Activated gamma-delta T cell treated with anti-CD3 and anti-CD28 coated beads, Interleukin-2, amount 50 U/mL, for 16 hours (primary cell): ENCODE data around the gene CDCA3.
A peak's percentile ranks its signal among the peaks of the same experiment; 100 is the strongest.
"Not testable (repeated sequence)": the region's sequence is repeated elsewhere in the genome, so short reads cannot be mapped to it uniquely, and the experiment has no call there.

Source experiments
- DNase-seq: peaks from one replicate; pipeline ENCODE4 v3.0.0-alpha.2; 2020; ENCODE audit warnings: low read depth

CDCA3 gene

DNA sequence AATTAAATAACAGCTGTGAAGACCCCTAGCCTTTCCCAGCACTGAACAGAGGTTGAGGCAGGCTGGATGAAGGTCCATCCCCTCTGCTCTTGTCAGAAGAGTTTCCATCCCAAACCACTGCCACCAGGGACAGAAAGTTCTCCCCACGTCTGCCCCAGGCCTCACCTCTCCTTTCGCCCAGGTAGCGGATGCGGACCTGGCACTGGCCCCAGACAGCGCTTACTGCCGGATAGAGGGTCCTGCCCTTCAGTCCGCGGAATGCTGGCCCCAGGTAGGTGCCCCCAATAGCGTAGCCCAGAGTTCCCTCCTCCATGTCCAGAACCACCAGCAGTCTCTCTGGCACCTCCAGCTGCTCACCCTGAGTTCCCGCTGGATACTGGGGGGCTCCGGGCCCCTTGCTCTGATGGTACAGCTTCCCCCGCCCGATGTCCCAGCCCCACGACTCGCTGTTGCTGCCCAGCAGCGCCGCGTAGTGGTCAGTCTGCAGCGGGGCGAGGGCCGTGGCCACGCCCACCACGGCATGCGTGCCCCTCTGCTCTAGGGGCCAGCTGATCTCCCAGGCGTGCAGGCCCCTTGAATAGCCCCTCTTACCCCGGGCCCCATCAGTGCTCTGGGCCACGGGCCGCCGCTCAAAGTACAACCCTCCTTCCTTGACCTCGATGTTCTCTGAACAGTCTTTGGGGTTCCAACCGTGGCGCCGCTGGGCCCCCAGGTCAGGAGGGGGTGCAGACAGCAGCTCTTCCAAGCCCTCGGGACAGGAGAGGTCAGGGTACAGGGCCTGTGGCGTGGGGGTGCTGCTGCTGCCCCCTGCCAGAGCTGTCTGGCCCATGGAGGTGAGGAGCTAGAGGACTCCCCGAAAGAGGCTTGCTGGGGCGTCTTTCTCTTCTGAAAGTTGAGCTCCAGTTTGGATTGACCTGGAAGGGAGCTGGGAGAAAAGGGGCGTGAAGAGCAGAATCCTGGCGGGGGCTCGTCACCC, 21.3 kb upstream of the CDCA3 start:
- DNase-seq = peak; percentile 71

DNA sequence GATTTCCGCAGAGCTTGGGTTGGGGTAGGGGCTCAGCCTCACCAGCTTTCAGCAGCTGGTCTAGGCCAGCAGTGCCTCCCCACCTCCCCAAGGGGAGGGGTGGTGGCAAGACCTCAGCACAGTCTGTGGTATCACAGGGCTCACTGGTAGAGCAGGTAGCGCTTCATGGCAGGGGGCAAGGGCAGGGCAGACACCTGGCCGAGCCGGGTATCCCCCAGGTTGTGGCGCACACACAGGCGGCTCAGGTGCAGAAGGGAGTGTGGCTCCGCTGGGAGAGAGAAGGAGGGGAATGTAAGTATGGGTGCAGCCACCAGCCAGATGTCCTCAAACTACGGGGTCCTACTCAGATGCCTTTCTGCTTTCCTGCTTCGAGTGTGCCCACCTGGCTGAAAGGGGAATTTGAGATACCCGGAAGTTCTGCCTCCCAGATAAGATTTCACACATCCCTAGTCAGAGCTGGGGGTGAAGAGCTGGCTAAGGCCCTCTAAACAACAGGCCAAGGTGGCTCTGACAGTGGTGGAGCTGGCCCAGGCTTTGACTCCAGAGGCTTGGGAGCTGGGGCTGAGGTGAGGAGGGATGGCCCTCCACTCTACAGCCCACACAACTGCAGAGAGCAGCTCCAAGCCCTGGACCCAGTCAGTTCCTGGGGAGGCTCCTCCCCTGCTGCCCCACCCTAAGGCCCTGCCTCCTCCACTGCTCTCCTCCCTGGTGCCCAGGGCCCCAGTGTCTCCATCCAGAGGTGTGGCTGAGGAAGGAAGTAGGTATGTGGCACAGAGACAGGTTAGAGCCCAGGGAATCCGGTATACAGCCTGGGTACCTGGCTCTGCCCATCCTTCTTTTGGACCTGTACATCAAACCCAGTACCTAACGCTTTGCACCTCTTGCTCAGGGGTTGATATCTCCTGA, 20.2 kb upstream of the CDCA3 start:
- DNase-seq = no peak

DNA sequence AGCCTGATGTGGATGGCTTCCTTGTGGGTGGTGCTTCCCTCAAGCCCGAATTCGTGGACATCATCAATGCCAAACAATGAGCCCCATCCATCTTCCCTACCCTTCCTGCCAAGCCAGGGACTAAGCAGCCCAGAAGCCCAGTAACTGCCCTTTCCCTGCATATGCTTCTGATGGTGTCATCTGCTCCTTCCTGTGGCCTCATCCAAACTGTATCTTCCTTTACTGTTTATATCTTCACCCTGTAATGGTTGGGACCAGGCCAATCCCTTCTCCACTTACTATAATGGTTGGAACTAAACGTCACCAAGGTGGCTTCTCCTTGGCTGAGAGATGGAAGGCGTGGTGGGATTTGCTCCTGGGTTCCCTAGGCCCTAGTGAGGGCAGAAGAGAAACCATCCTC, 19.2 kb upstream of the CDCA3 start:
- not testable (repeated sequence) for DNase-seq

DNA sequence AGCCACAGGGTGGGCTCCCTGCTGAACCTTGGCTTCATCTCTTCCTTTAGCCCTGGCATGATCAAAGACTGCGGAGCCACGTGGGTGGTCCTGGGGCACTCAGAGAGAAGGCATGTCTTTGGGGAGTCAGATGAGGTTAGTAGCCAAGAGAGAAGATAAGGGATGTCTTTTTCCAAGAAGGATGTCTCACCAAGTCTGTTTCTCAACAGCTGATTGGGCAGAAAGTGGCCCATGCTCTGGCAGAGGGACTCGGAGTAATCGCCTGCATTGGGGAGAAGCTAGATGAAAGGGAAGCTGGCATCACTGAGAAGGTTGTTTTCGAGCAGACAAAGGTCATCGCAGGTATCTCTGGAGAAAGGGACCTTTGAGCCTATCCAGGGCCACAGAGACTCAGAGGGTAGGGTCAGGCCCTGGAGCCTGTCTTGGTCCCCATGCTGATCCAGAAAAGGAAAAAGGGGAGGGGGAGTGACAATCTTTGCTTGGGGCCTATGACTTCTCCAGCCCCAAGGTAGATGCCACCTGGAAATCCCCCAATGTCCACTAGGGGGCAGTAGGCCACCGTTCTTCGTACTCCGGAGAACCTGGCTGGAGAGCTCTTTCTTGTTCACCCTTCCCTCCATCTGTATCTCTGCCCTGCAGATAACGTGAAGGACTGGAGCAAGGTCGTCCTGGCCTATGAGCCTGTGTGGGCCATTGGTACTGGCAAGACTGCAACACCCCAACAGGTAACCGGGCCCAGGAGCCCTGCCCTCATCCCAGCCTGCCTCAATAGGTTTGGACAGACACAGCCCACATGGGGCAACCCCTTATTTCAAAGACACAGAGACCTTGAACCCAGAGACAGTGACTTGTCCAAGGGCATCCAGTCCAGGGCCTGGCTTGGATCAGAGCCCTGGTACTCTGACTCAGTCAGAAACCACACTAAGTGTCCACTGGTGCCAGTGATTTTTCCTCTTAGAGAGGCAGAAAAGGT, 18.2 kb upstream of the CDCA3 start:
- DNase-seq = peak; percentile 80

DNA sequence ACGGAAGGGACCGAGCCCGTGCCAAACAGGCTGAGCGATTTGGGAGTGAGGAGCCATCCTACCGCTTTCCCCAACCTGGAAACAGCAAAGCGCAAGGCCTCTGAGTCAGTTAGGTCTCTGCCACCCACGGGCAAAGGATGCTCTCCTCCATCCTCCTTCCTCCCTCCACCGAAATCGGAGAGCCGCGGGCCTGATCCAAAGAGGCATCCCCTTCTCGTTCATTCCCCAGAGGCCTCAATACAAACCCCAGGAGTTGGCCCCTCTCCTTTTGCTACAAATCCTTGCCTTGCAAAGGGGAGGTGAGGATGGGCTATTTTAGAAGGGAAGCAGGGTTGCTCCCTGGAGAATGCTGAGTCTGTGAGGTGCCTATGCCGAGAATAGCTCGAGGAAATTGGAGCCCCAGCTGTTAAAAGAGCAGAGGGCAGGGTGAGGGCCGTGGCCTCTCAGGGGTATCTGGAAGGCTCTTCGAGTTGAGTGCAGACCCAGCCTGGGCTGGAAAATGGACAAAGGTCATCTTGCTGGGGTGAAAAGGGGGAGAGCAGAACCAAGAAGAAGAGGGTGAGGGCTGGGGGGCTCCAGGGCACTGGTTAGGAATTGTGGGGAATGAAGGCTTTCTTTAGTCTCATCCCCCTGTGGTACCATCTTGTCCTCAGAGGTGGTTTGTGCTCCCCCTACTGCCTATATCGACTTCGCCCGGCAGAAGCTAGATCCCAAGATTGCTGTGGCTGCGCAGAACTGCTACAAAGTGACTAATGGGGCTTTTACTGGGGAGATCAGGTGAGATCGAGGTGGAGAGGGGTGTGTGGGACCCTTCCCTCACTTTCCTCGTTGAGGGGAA, 17.3 kb upstream of the CDCA3 start:
- DNase-seq = no peak

DNA sequence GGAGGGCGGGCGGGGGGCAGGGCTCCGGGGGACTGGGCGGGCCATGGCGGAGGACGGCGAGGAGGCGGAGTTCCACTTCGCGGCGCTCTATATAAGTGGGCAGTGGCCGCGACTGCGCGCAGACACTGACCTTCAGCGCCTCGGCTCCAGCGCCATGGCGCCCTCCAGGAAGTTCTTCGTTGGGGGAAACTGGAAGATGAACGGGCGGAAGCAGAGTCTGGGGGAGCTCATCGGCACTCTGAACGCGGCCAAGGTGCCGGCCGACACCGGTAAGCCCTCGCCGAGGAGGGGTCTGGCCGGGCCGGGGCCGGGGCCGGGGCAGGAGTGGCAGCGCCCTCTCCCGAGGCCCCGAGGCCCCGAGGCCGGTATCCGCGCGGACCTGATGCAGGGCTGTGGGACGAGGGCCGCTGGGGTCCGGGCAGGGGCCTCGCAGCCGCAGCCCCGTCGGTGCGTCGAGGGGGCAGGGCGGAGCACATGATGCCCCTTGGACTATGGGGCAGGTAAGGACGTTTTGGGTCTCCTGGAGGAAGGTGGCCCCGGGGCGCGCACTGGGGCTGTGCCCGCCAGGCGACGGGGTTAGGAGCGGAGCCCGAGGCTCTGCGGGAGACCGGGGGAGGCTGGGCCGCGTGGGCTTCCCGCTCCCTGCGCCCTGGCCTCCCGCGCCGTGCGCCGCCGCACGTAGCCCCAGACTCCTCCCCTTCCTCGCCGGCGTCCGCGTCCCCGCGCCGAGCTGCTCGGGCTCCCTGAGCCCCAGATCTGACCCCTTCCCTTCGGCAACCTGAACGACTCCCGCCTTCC, 16.5 kb upstream of the CDCA3 start, which contains the start of gene TPI1:
Gene TPI1 (plus strand): TSS at position 119 of the 798 bp plus-strand sequence. CDS start 36 bp downstream, at position 155.
- DNase-seq = peak; percentile 60

DNA sequence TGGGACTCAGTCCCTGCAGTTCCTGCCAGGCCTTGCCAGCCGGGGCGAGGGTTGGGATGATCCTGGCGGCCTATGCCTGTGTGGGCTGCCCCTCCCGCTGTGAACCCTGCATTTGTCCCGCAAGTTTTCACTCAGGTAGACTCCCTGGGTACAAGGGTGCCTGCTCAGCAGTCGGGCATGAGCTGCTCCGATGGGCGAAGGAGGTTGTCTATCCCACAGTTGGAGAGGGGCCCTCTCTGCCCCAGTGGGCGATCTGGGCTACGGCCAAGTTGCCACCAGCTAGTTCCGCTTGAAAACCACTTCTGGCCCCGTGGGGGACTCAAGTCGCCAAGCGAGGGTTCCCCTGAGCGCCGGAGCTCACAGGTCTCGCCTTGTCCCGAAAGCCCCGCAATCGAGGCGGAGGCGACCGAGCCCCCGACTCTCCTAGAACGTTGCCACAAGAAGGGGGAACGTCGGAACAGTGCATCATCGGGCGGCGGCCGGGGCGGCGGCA, 15.9 kb upstream of the CDCA3 start:
- no peak for DNase-seq

DNA sequence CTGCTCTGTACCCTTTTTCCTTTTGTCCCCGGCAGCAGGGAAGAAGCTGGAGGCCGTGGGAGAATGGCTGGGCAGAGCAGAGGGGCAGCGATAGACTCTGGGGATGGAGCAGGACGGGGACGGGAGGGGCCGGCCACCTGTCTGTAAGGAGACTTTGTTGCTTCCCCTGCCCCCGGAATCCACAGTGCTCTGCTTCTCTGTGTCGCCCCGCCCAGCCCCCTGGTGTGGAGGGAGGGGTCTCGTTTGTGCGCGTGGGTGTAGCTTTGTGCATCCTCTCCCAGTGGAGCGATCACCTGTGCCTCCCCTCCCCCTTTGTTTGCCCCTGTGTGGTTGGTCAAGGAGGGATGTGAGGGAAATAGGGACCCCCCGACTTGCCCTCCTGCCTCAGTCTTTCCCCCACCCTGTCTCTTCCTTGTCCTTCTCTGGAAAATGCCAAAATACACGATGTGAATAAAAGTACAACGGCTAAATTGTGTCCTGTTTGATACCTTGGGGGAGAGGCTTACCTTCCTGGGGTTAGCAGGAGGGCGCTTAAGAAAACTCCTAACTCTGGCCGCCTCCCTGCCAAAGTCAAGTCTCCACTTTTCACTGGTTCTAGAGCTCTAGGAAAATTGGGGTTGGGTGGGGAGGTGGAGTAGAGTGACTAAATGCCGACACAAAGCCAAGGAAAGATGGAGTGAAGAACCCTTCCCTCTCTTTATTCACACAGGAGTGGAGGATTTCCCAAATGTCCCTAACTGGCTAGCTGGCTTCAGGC, 15.3 kb upstream of the CDCA3 start:
- DNase-seq = no peak

DNA sequence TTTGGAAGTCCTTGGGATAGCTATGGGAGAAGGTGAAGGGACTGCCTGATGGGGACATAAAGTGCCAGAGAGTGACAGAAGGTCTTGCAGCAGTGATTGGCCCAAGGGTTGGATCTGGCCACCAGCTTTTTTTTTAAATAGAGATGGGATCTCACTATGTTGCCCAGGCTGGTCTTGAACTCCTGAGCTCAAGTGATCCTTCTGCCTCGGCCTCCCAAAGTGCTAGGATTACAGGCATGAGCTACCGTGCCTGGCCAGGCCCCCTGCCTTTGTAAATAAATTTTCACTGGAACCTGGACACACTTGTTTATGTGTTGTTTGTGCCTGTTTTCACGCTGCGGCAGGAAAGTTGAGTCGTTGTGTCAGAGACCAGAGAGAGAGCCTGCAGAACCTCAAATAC, 14.2 kb upstream of the CDCA3 start:
- not testable (repeated sequence) for DNase-seq

DNA sequence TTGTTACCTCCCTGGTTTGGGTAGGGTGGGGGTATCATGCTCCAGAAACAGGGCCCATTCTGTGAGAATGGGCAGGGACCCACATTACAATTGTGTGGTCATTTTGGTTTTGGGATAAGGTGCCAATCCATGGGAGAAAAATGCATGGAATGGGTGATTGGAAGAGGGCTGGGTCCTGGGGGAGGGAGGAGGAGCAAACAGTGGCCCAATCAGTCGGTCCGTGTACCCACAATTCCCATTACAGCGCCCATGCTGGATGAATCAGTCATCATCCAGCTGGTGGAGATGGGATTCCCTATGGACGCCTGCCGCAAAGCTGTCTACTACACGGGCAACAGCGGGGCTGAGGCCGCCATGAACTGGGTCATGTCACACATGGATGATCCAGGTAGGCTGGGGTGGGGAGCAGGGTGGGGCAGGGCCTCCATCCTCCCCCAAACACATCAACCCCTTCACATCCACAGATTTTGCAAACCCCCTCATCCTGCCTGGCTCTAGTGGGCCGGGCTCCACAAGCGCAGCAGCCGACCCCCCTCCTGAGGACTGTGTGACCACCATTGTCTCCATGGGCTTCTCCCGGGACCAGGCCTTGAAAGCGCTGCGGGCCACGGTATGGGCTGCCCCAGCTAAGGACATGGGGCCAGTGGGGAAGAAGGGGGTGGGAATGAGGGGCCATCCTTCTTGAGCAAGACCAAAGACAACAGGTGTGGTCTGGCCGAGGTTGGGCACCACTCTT, 12.7 kb upstream of the CDCA3 start:
- no peak for DNase-seq

DNA sequence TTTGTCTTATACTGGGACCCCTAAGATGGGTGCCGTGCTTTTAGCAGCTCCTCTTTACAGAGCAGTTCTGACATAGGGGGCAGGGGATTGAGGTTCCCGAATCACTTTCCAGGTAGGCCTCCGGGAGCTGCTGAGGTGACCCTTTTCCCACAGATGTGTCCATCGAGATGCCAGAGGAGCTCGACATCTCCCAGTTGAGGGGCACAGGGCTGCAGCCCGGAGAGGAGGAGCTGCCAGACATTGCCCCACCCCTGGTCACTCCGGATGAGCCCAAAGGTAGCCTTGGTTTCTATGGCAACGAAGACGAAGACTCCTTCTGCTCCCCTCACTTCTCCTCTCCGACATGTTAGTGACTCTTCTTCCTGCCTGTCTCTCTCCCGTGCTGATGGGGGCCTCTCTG, 11.9 kb upstream of the CDCA3 start:
- DNase-seq = no peak

DNA sequence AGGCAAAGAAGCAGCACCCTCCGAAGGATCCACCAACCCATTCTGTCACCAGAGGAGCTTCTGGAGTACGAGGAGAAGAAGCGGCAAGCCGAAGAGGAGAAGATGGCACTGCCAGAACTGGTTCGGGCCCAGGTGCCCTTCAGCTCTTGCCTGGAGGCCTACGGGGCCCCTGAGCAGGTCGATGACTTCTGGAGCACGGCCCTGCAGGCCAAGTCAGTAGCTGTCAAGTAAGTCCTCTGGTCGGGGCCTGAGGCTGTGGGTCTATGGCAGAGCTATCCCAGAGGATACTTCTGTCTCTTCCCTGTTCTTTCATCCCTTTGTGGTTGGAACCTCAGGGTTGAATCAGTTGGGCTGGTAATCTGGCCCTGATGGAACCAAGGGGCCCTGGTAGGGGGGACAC, 10.3 kb upstream of the CDCA3 start:
- no peak for DNase-seq

DNA sequence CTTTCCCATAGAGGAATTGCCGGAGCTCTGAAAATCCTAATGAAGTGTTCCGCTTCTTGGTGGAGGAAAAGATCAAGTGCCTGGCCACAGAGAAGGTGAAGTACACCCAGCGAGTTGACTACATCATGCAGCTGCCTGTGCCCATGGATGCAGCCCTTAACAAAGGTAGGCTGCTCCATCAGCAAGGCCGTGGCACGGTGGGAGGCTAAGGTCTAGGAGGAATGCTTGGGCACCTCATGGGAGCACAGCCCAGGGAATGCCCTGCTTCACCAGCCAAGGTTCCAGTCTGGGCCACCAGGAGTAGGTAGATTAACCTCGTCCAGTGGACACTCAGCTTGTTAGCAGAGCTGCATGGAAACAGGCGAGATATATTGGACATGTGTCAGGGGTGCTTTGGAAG, 9.9 kb upstream of the CDCA3 start:
- DNase-seq = no peak

DNA sequence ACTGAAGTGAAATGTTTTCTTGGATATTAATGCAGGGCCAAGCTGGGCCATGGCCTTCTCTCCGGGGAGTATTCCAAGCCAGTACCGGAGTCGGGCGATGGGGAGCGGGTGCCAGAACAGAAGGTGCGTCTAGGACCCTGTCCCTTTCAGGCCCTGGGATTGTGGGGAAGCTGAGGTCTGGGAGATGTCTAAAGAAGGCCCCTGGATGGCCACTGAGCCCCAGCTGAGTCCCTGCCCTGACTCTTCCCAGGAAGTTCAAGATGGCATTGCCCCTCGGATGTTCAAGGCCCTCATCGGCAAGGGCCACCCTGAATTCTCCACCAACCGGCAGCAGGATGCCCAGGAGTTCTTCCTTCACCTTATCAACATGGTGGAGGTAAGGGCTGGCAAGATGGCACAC, 9.0 kb upstream of the CDCA3 start:
- DNase-seq = no peak

DNA sequence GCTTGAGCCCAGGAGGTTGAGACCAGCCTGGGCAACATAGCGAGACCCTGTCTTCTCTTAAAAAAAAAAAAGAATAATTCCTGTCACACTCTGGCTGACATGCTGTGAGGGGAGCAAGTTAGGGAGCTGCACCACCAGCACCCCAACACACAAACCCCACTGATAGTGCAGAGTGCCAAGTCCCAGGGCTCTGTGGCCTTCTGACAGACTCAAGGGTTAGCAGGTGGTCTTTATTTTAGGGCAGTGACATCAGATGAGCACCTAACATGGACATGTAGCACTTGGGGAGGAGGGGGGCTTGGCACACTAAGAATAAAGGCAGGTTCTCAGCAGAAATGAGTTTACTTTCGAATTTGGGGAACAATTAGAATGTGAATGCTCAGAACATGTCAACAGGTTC, 7.7 kb upstream of the CDCA3 start:
- no peak for DNase-seq

DNA sequence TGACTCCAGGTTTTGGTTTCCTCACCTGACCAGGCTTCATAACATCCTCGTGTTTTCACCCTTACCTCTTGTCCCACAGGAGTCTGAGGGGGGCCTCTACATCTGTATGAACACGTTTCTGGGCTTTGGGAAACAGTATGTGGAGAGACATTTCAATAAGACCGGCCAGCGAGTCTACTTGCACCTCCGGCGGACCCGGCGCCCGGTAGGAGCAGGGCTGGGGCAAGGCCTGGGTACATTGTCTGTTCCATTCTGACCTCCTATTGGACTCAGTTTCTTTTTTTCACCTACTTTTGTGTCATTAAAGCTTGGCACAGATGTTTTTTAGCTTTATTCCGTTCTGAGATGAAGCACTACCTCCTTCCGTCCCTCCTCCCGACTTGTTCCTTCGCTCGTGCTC, 4.2 kb upstream of the CDCA3 start:
- DNase-seq = no peak

DNA sequence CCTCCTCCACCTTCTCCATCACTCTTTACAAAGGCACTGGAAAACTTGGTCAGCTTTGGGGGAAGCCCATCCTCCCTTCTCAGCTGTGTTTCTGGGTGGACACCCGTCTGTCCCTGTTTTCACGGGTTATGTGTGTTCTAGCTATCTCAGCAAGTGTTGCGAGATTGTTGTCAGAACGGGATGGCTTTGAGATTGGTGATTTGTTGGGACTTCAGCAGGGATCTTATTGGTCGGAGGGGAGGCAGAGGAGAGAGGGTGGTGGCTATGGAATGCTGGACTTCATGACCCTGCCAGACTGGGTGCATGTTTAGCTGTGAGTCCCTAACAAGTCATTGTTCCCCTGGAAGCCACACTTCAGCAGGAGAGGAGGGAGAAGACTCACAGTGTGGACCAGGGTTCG, 3.0 kb upstream of the CDCA3 start:
- DNase-seq = no peak

DNA sequence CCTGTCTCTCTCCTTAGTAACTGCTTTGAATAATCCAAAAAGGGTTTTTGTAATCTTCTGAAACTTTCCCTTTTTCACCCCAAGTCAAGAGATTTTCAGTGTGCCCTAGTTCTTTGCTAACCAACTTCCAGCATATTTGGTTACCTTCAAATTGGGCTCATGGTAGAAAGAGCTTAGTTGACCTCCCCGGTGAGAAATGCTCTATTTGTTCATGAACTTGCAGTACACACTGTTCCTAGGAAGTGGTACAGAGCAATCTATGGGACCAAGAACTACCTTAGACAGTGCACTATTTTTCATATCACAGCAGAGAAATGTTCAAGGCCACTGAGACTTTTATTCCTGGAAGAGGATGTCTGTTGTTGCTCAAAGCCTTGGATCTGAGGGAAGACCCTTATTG, 2.5 kb upstream of the CDCA3 start:
- no peak for DNase-seq
